HG03135 (cell line): ENCODE data around the gene AP2A2.

Experiments used
- ATAC-seq: cut with Tn5 transposase; IDR thresholded peaks from one replicate; pipeline ENCODE4 v1.9.1; 2021; ENCODE audit warnings: mild to moderate bottlenecking, moderate library complexity; ENCODE audit not compliant: unreplicated experiment

AP2A2 gene

DNA sequence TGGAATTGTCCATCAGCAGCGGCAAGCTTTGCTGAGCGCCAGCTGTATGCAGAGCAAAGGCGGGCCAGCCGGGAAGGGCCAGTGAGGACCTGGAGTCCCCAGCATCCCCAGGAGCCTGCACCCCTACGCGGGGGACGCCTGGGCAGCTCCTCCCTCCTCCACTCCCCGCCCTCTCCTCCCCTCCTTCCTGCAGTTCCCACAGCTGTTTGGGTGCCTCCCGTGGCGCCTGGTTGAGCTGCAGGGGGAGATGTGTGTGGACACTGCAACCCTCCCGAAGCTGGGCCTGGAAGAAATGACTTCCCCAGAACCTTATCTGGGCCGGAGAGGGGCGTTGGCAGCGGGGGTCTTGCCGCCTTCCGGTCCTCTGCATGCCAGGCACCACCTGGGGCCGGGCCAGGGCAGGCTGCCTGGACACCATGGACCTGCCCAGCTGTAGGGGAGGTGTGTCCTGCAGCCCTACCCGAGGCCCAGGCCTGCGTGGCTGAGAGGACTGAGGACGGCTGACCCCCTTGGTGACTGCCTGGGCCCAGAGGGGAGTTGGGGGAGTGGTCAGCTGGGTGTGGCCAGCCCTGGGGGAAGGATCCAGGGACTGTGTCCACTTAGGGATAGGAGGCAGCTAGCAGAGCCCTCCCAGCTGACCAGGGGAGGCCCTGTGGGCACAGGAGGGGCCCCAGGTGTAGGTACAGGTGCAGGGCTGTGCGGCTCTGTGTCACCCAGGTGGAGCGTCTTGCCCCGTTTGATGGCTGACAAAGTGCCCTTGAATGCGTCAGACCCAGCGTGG is 127.6 kb downstream of the AP2A2 start:
- no peak for ATAC-seq

DNA sequence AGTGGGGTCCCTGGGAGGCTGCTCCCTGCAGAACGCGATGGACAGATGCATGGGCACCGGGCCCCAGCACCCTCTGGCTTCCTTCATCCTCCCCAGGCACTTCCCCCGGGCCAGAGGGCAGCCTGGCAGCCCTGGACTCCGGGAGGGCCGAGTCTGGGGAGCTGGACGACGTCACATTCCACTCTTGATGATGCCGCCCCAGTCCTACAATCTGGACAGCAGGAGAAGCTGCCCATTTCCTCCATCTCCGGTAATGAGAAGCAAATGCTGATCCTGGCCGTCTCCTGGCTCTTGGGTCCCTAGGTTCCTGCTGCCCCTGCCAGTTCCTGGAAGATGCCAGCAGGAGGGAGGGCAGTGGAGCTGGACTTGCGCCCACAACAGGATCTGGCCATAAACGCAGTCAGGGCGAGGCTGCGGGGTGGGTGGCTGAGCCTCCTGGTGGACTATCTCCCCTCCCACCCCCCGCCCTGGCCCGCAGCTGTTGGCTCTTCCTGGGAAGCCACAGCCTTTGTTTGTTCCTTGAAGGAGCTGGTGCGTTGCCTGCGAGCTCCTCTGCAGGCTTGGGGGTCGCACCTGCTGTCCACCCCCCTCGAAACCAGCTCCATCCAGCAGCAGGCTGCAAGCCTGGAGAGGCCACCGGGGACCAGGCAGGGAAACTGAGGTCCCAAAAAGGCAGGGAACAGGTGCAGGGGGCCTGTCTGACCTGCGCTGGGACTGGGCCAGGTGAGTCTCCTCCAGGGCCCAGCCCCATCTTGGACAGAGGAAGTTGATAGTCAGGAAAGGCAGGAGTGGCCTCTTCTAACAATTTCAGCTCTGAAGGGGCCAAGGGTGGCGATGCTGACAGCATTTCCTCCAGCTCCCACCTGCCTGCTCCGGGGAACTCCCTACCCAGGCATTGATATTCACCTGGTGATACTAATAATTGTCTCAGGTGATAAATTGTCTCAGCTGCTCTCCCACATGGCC is 128.8 kb downstream of the AP2A2 start:
- ATAC-seq: no peak

DNA sequence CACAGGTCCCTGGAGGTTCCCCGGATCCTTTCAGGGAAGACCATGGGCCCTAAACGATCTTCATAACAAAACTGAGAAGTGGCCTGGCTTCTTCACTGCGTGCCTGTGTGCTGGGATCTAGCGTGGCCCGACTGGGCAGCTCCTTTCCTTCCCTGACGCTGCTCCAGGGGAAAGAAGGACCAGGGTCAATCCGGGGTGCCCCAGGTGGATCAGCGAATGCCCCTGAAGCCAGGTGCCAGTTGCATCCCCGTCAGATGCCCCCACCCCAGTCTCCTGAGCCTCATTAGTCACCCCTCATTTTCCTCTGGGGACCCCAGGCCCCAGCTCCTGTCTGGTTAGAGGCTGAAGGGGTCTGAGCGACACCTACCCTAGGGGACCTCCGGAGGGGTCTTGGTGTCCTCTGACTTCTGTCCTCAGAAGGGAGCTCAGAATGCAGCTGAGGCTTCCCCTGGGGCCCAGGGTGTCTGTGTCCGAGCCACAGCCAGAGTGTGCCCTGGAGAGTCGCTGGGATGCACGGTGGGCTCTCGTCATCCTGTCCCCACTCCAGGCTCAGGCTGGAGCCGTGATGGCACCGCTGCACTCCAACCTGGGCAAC is 129.5 kb downstream of the AP2A2 start:
- no peak for ATAC-seq

DNA sequence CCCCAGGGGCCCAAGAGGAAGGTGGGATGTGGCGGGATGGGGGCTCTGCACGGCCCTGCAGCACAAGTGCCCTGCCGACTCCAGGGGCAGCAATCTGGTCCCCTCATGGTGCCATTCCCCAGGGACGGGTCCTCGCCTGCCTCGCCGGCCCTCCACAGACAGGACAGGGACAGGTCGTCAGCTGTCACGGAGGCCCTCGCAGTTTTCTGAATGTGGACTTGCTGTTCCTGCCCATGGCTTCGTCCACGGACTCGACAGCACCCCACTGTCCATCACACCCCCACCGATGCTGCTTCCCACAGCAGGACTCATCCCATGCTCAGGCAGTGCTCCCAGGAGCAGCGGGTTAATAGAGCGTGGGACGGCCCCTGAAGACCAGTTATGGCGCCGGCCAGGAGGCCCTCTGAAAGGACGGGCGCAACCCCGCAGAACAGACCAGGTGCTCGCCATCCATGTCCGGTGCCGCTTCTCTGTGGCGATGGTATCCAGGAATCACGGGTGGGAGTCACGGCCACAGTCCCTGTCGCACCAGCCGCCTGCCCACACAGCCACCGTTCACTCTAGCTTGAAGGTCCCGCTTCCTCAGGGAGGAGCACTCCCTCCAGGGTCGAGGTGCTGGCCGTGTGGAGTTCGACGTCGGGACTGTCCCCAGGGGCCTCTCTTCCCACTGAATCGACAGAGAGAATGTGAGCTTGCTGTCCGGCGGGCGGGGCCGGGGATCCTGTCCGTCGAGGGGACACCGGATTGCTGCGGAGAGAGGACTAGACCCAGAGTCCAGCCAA is 130.5 kb downstream of the AP2A2 start:
- no peak for ATAC-seq

DNA sequence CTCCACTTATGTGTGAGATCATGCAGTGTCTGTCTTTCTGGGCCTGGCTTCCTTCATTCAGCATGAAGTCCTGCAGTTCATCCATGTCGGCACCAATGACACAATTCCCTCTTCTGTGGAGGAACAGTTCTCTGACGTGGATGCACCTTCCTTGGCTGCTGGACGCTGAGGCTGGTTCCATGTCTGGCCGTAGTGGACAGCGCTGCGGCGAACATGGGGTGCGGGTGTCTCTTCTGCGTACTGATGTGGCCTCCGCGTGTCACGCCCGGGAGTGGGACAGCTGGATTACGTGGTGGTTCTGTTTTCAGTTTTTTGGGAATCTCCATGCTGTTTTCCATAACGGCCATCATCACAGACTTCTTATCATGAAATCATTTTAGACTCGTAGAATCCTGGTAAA is 132.1 kb downstream of the AP2A2 start:
- no peak for ATAC-seq

DNA sequence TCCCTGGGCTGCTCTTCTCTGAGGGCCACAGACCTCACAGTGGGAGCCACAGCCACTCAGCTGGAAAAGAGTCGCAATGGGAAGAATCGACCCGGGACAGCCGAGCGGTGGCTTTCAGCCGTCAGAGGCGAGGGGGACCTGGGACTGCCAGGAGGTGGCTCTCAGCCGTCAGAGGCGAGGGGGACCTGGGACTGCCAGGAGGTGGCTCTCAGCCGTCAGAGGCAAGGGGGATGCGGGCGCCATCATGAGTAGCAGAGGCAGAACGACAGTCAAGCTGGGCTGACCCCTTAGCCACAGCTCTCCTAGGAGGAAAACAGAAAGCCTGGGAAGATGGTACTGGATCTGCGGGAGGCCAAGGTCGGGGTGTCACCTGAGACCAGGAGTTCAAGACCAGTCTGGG is 134.1 kb downstream of the AP2A2 start:
- no peak for ATAC-seq

DNA sequence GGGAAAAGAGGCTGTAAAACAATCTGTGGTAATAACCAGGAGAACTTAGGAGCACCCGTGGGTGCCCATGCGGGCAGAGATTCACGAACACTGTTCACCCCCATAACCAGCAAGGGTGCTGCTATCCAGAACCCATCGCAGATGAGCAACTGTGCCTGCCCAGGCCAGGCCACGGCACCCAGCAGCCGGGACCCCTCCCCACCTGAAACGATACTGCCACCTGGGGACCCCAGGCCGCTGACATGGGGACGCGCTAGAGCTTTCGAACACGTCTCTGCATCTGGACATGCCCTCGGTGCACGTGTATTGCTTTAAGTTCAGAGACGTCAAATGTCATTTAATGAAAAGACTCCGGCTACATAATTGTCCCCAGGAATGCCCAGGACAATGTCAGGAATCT is 134.7 kb downstream of the AP2A2 start:
- no peak for ATAC-seq

DNA sequence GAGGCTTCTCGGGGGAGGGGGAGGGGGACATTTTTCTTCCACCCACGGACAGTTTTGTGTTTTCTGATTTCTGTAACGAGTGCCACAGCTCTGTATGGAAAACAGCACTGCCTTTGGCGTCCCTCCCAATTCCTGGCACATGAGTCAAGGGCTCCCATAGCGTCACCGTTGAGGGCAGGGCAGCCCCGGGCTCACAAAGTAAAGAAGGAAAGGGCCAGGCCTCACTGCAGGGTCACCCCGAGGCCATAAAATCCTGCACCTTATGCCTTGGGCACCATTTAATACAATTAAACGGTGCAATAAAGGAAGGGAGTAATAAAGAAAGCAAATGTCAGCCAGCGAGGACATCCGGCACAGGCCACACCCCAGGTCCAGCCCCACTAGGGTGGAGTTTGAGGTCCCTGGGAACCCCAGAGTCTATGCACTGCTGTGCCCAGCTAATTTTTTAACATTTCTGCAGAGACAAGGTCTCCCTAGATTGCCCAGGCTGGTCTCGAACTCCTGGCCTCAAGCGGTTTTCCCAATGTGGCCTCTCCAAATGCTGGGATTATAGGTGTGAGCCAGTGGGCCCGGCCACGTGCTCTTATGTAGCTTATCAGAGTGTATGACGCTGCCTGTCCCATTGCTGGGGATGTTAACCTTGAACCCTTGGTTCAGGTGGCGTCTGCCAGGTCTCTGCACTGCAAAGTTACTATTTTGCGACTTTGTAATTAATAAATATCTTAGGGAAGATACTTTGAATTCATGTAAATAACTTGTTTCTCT is 135.4 kb downstream of the AP2A2 start:
- no peak for ATAC-seq
